Measurements from ENCODE around the gene RPL13. TPM values are rescaled to one million over a fixed set of nuclear protein-coding genes. Genes with fewer than 3 reads are reported as not detected.

RPL13 gene
- total RNA-seq, 1 experiment from 2014 or later, result 2,140 TPM

- CTCF ChIA-PET, result no interaction called here
- H3K9me3 ChIP-seq (ENCODE audit: low read depth, low read length, poor library complexity, severe bottlenecking), result no peaks in the 10 kb centered on the region
- no peak overlapping the region for H3K27ac ChIP-seq (ENCODE audit: low read depth, low read length, poor library complexity, severe bottlenecking)
- TF ChIP-seq EZH2 (IDR thresholded peaks at IDR 0.05; ENCODE audit: borderline replicate concordance, low read depth, low read length, poor library complexity, severe bottlenecking) (no peak), CTCF (conservative IDR thresholded peaks at IDR 0.05; ENCODE audit: low read depth, low read length) (no peak)
- H3K4me3 ChIP-seq (ENCODE audit: low read depth, low read length, poor library complexity, severe bottlenecking), result no peak overlapping the region
- no peaks in the 10 kb centered on the region for H3K27me3 ChIP-seq (replicated peaks; ENCODE audit: insufficient read depth, low read depth, low read length, poor library complexity)
- intact Hi-C loops (cut with micrococcal nuclease; ENCODE audit: unreplicated experiment), result no loop called here
- peaks cover 68% of the 10 kb centered on the region for H3K36me3 ChIP-seq (ENCODE audit: insufficient read depth, low read length, poor library complexity, severe bottlenecking)
- H3K4me1 ChIP-seq (ENCODE audit: insufficient read depth, low read length, poor library complexity, severe bottlenecking), result no peaks in the 10 kb centered on the region
- no peak for DNase-seq (ENCODE audit: low spot score)
- POLR2A ChIA-PET (ENCODE audit: low non-redundant PET), result no interaction called here
- no TSS peak for BruUV-seq (replicated peaks)
Observed at GRCh38 chr16:89523680-89524344, 36.7 kb upstream of the RPL13 start.

- Histone ChIP-seq H3K27me3 (replicated peaks; ENCODE audit: insufficient read depth, low read depth, low read length, poor library complexity) (no peaks in the 10 kb centered on the region), H3K9me3 (ENCODE audit: low read depth, low read length, poor library complexity, severe bottlenecking) (no peaks in the 10 kb centered on the region), H3K4me1 (ENCODE audit: insufficient read depth, low read length, poor library complexity, severe bottlenecking) (no peaks in the 10 kb centered on the region), H3K36me3 (ENCODE audit: insufficient read depth, low read length, poor library complexity, severe bottlenecking) (peaks cover 61% of the 10 kb centered on the region), H3K4me3 (ENCODE audit: low read depth, low read length, poor library complexity, severe bottlenecking) (no peak overlapping the region), H3K27ac (ENCODE audit: low read depth, low read length, poor library complexity, severe bottlenecking) (no peak overlapping the region)
- CTCF ChIA-PET, result no interaction called here
- no TSS peak for BruUV-seq (replicated peaks)
- TF ChIP-seq EZH2 (IDR thresholded peaks at IDR 0.05; ENCODE audit: borderline replicate concordance, low read depth, low read length, poor library complexity, severe bottlenecking), result no peak
- no peak for TF ChIP-seq CTCF (conservative IDR thresholded peaks at IDR 0.05; ENCODE audit: low read depth, low read length)
- DNase-seq (ENCODE audit: low spot score), result no peak
- intact Hi-C loops (cut with micrococcal nuclease; ENCODE audit: unreplicated experiment), result no loop called here
- POLR2A ChIA-PET (ENCODE audit: low non-redundant PET), result no interaction called here
Observed at GRCh38 chr16:89525146-89525913, 35.2 kb upstream of the RPL13 start.

- TF ChIP-seq EZH2 (IDR thresholded peaks at IDR 0.05; ENCODE audit: borderline replicate concordance, low read depth, low read length, poor library complexity, severe bottlenecking), result no peak
- TF ChIP-seq CTCF (conservative IDR thresholded peaks at IDR 0.05; ENCODE audit: low read depth, low read length), result no peak
- no TSS peak for BruUV-seq (replicated peaks)
- Histone ChIP-seq H3K4me3 (ENCODE audit: low read depth, low read length, poor library complexity, severe bottlenecking) (no peak overlapping the region), H3K9me3 (ENCODE audit: low read depth, low read length, poor library complexity, severe bottlenecking) (no peaks in the 10 kb centered on the region), H3K4me1 (ENCODE audit: insufficient read depth, low read length, poor library complexity, severe bottlenecking) (no peaks in the 10 kb centered on the region), H3K27ac (ENCODE audit: low read depth, low read length, poor library complexity, severe bottlenecking) (no peak overlapping the region), H3K36me3 (ENCODE audit: insufficient read depth, low read length, poor library complexity, severe bottlenecking) (peaks cover 52% of the 10 kb centered on the region), H3K27me3 (replicated peaks; ENCODE audit: insufficient read depth, low read depth, low read length, poor library complexity) (no peaks in the 10 kb centered on the region)
- ChIA-PET POLR2A (ENCODE audit: low non-redundant PET) (no interaction called here), CTCF (interaction anchor here (0.7 to 1.2 kb wide), 2 partner anchors 28 to 397 kb away, joined by 3 to 12 read pairs; no protein-coding TSS in a partner anchor)
- intact Hi-C loops (cut with micrococcal nuclease; ENCODE audit: unreplicated experiment), result no loop called here
- no peak for DNase-seq (ENCODE audit: low spot score)
Observed at GRCh38 chr16:89529097-89529496, 31.4 kb upstream of the RPL13 start.

All from A673 (cell line).